HCT116 (cell line): Measurements from ENCODE around the gene INKA2. TPM values are rescaled to one million over a fixed set of nuclear protein-coding genes. Genes with fewer than 3 reads are reported as not detected.

Experiments used
- ATAC-seq: fragments of 200-7000 bp; cut with Tn5 transposase; 2 replicates; pipeline ENCODE4 v1.9.1; 2020; ENCODE audit warnings: mild to moderate bottlenecking, moderate library complexity
- BruUV-seq: library from RNA; stranded (reverse); fragments of 400-500 nt; replicated peaks from 2 replicates; lab custom pipeline; 2021; lab: Mats Ljungman, UMichigan
- CTCF ChIA-PET: fragments of 300-600 bp; sonication (Branson Sonifier 250); formaldehyde crosslinking; loops from one replicate; lab custom pipeline; 2021; ENCODE audit warnings: antibody characterized with exemption; lab: Charles Lee
- POLR2A ChIA-PET: fragments of 300-600, 350-600 bp; sonication (Branson Sonifier 250); formaldehyde crosslinking; loops from one replicate; lab custom pipeline; 2021; ENCODE audit warnings: antibody characterized with exemption; lab: Charles Lee
- RAD21 ChIA-PET, 2 experiments: fragments of 300-600 bp; sonication (Branson Sonifier 250); formaldehyde crosslinking; loops; one replicate each; lab custom pipeline; 2023; ENCODE audit warnings: low total read pairs in 2 of 2; ENCODE audit not compliant: uncharacterized antibody in 2 of 2, unreplicated experiment in 2 of 2, low non-redundant PET in 1 of 2; lab: Charles Lee
- DNase-seq: peaks from one replicate; pipeline ENCODE4 v3.0.0-alpha.2; 2010; ENCODE audit warnings: low read depth, low spot score
- H2AFZ ChIP-seq: fragments of 200-600 bp; shearing (Covaris generic), sonication (generic); 2 replicates; pipeline ENCODE4 v1.6.1; 2017; ENCODE audit warnings: low read depth, mixed run types, mixed read lengths, antibody characterized with exemption, low read length; ENCODE audit not compliant: poor library complexity, severe bottlenecking
- H3K27ac ChIP-seq: 2 replicates; pipeline ENCODE4 v1.5.1; 2012; ENCODE audit warnings: low read depth, low read length
- H3K27me3 ChIP-seq: fragments of 200-600 bp; sonication (generic); 2 replicates; pipeline ENCODE4 v1.6.1; 2016; ENCODE audit warnings: mixed run types, low read length, mixed read lengths; ENCODE audit not compliant: insufficient read depth
- H3K36me3 ChIP-seq, 2 experiments: fragments of 200-500 bp in 1 of 2; fragments of 200-600 bp in 1 of 2; sonication (Bioruptor generic) in 1 of 2; sonication (generic) in 1 of 2; 2 replicates each; pipeline versions ENCODE4 v1.5.1 to v1.6.1; 2014 to 2016; ENCODE audit warnings: low read length in 2 of 2, inconsistent platforms in 1 of 2, mixed read lengths in 1 of 2, mixed run types in 1 of 2; ENCODE audit not compliant: insufficient read depth in 2 of 2, control insufficient read depth in 1 of 2
- H3K4me1 ChIP-seq, 2 experiments: fragments of 200-600 bp in 1 of 2; sonication (generic) in 1 of 2; 2 replicates each; pipeline versions ENCODE4 v1.5.1 to v1.6.1; 2012 to 2017; ENCODE audit warnings: low read length in 2 of 2, inconsistent platforms in 1 of 2, mild to moderate bottlenecking in 1 of 2, mixed read lengths in 1 of 2, mixed run types in 1 of 2, moderate library complexity in 1 of 2; ENCODE audit not compliant: insufficient read depth in 2 of 2, control insufficient read depth in 1 of 2
- H3K4me2 ChIP-seq: fragments of 200-600 bp; sonication (generic); 2 replicates; pipeline ENCODE4 v1.6.1; 2017; ENCODE audit warnings: mixed run types, low read length, mixed read lengths
- H3K4me3 ChIP-seq, 2 experiments: fragments of 200-600 bp in 1 of 2; sonication (generic) in 1 of 2; replicated peaks in 1 of 2; 2 replicates each; pipeline ENCODE4 v1.5.1; 2011 to 2016; ENCODE audit warnings: low read length in 2 of 2, control low read depth in 1 of 2, low read depth in 1 of 2, mild to moderate bottlenecking in 1 of 2, mixed read lengths in 1 of 2, mixed run types in 1 of 2
- H3K79me2 ChIP-seq: fragments of 200-600 bp; sonication (generic); 2 replicates; pipeline ENCODE4 v1.6.1; 2017; ENCODE audit warnings: mild to moderate bottlenecking, mixed run types, low read length, moderate library complexity, mixed read lengths; ENCODE audit not compliant: insufficient read depth
- H3K9ac ChIP-seq: fragments of 200-600 bp; sonication (generic); 2 replicates; pipeline ENCODE4 v1.6.1; 2016; ENCODE audit warnings: low read length, mixed read lengths
- H3K9me2 ChIP-seq: fragments of 200-600 bp; sonication (generic), shearing (Covaris generic); 2 replicates; pipeline ENCODE4 v1.6.1; 2017; ENCODE audit warnings: mixed run types, mild to moderate bottlenecking, moderate library complexity; ENCODE audit not compliant: insufficient read depth
- H3K9me3 ChIP-seq, 2 experiments: fragments of 200-500 bp in 1 of 2; fragments of 200-600 bp in 1 of 2; sonication (Bioruptor generic) in 1 of 2; sonication (generic) in 1 of 2; 2 replicates each; pipeline ENCODE4 v1.6.1; 2014 to 2017; ENCODE audit warnings: low read length in 2 of 2, mixed read lengths in 2 of 2, inconsistent platforms in 1 of 2, low read depth in 1 of 2, mild to moderate bottlenecking in 1 of 2, mixed run types in 1 of 2, moderate library complexity in 1 of 2; ENCODE audit not compliant: control insufficient read depth in 1 of 2, insufficient read depth in 1 of 2
- H4K20me1 ChIP-seq: fragments of 200-600 bp; sonication (generic), shearing (Covaris generic); 2 replicates; pipeline ENCODE4 v1.6.1; 2017; ENCODE audit warnings: mixed run types, mild to moderate bottlenecking, moderate library complexity; ENCODE audit not compliant: insufficient read depth
- CEBPB ChIP-seq: IDR thresholded peaks from 2 replicates; pipeline ENCODE4 v1.6.1; 2012; ENCODE audit warnings: low read depth
- EGR1 ChIP-seq: IDR thresholded peaks from 2 replicates; pipeline ENCODE4 v1.6.1; 2012; ENCODE audit warnings: low read depth
- ELF1 ChIP-seq: IDR thresholded peaks from 2 replicates; pipeline ENCODE4 v1.6.1; 2012; ENCODE audit warnings: low read depth, borderline replicate concordance
- EZH2 ChIP-seq: fragments of 200-600 bp; sonication (generic); IDR thresholded peaks from 2 replicates; pipeline ENCODE4 v1.6.1; 2017; ENCODE audit warnings: antibody characterized with exemption, mixed run types
- FOSL1 ChIP-seq: IDR thresholded peaks from 2 replicates; pipeline ENCODE4 v1.6.1; 2012; ENCODE audit warnings: low read depth
- JUND ChIP-seq: IDR thresholded peaks from 2 replicates; pipeline ENCODE4 v1.6.1; 2012
- POLR2A ChIP-seq: IDR thresholded peaks from 2 replicates; pipeline ENCODE4 v1.7.0; 2011; ENCODE audit warnings: borderline replicate concordance; ENCODE audit not compliant: insufficient read depth, insufficient read length; ENCODE audit errors: extremely low read depth
- POLR2AphosphoS5 ChIP-seq: IDR thresholded peaks from 2 replicates; pipeline ENCODE4 v1.6.1; 2011; ENCODE audit warnings: mild to moderate bottlenecking, low read depth, low read length, moderate library complexity
- RAD21 ChIP-seq: IDR thresholded peaks from 2 replicates; pipeline ENCODE4 v1.6.1; 2012; ENCODE audit warnings: low read depth, mild to moderate bottlenecking
- SIN3A ChIP-seq: IDR thresholded peaks from 2 replicates; pipeline ENCODE4 v1.6.1; 2012; ENCODE audit warnings: low read depth
- SP1 ChIP-seq: IDR thresholded peaks from 2 replicates; pipeline ENCODE4 v1.6.1; 2012; ENCODE audit warnings: low read depth
- YY1 ChIP-seq: IDR thresholded peaks from 2 replicates; pipeline ENCODE4 v1.6.1; 2011; ENCODE audit warnings: low read length, low read depth, moderate library complexity, mild to moderate bottlenecking; ENCODE audit not compliant: insufficient replicate concordance; ENCODE audit errors: extremely low read depth
- ZFX ChIP-seq: fragments of 450-650 bp; IDR thresholded peaks from 2 replicates; pipeline ENCODE4 v1.6.1; 2017
- intact Hi-C: fragments of 100-400 bp; cut with micrococcal nuclease; formaldehyde crosslinking; loops from 2 replicates; pipeline ENCODE4 v1.10.0; 2022
- total RNA-seq: library from RNA; stranded (reverse); gene quantifications from one replicate; pipeline ENCODE4 v1.2.1, GENCODE V29; 2021; ENCODE audit not compliant: unreplicated experiment
- TF ChIP-seq, protein P1 (sequence below): IDR thresholded peaks from 2 replicates; pipeline ENCODE4 v1.6.1; 2011; ENCODE audit warnings: mild to moderate bottlenecking, low read length, moderate library complexity; ENCODE audit not compliant: insufficient replicate concordance; ENCODE audit errors: extremely low read depth
- TF ChIP-seq, protein P2 (sequence below): IDR thresholded peaks from 2 replicates; pipeline ENCODE4 v1.6.1; 2012
- TF ChIP-seq, protein P3 (sequence below): IDR thresholded peaks from 2 replicates; pipeline ENCODE4 v1.6.1; 2012

The INKA2 gene
- total RNA-seq, 1 experiment from 2014 or later = 4.0 TPM

DNA sequence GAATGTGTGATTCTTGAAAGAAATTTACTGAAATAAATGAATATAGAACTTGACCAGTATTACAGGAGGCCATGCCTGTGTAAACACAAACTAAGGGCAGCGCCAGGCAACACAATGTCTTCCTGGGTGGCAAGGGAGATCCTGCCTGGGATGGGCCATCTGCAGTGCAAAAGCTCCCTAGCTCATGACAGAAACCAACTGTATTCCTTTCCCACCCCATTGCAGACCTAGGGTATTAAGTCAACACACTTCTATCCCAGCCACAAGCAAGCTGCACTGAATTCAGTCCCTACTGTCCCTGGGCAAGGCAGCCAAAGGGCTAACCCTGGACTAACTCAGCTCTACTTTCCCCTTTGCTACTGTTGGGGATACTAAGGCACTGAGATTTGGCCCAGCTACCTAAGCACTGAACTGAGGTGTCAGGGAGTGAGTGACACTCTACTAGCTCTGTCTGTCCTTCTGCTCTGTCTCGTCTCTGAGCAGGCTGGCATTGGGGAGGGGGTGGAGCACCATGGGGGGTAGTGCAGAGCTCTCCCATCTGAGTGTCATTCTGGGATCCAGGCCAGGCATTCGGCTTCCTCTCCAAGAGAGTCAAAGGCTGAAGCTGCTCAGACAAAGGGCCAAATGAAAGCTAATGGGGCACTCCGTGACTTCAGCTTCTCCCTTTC, 2.5 kb downstream of the INKA2 start:
- ChIA-PET RAD21 (no interaction called here), CTCF (interaction anchor here (1.2 to 1.8 kb wide), 3 partner anchors 11 to 22 kb away, joined by 3 to 8 read pairs (median 7); no protein-coding TSS in a partner anchor)
- no peak overlapping the region for H2AFZ ChIP-seq
- no peaks in the 10 kb centered on the region for H4K20me1 ChIP-seq
- intact Hi-C loops = no loop called here
- no peak for DNase-seq
- no peak for ATAC-seq
- H3K27ac ChIP-seq = no peak overlapping the region
- peaks cover 15 to 28% of the 10 kb centered on the region in 2 experiments; a peak in 3 of 4 replicates for H3K4me1 ChIP-seq
- no peak overlapping the region for H3K4me2 ChIP-seq
- TSS peak; percentile 43 for BruUV-seq
- no peaks in the 10 kb centered on the region for H3K36me3 ChIP-seq
- no peak for TF ChIP-seq RAD21
- no peak for TF ChIP-seq EZH2
- no peak for TF ChIP-seq POLR2AphosphoS5
- TF ChIP-seq POLR2A = no peak
- TF ChIP-seq, all 23 proteins: peak for 0
- no peak overlapping the region for H3K4me3 ChIP-seq
- H3K27me3 ChIP-seq = no peaks in the 10 kb centered on the region
- H3K9me2 ChIP-seq = no peaks in the 10 kb centered on the region
- POLR2A ChIA-PET = interaction anchor here (1.2 kb wide), 1 partner anchor 9 kb away, joined by 3 read pairs; no protein-coding TSS in a partner anchor
- H3K9ac ChIP-seq = no peak overlapping the region
- H3K9me3 ChIP-seq = no peaks in the 10 kb centered on the region
- no peaks in the 10 kb centered on the region for H3K79me2 ChIP-seq

DNA sequence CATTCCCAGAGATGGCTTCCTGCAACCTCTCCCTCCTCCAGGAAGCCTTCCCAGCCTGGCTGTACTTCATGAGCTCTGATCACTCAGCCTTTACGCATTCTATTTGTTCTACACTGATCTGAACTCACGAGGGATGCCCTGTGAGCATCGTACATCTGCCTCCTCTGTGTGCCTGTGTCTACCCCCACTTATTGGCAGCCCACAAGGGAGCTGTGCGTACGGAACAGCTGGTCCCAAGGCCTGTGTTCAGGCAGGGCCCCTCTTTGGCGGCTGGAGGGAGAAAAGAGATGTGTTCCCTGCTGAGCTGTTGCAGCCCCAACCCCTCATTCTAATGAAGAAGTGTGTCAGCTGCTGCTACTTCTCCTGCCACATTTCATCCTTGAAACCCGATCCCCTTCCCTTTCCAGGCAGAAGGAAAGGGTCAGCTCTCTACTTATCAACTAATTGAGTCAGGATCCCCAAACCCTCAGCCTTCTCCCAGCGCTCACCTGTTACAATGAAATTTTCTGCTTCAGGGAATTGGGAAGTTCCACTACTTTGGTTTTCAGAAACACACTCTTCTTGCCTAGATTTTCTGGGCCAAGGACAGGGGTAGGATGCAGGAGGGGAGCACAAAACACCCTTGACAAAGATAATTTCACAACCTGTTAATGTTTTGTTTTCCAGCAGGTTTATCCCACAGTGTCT, 3.2 kb downstream of the INKA2 start:
- H3K4me3 ChIP-seq = no peak overlapping the region
- ChIA-PET POLR2A (interaction anchor here (1.2 kb wide), 1 partner anchor 8 kb away, joined by 3 read pairs; no protein-coding TSS in a partner anchor), CTCF (interaction anchor here (1.2 to 1.8 kb wide), 3 partner anchors 11 to 22 kb away, joined by 3 to 8 read pairs (median 7); no protein-coding TSS in a partner anchor), RAD21 (no interaction called here)
- no peaks in the 10 kb centered on the region for H4K20me1 ChIP-seq
- peaks cover 15 to 28% of the 10 kb centered on the region in 2 experiments; a peak in 3 of 4 replicates for H3K4me1 ChIP-seq
- no TSS peak for BruUV-seq
- ATAC-seq = no peak
- no peaks in the 10 kb centered on the region for H3K9me2 ChIP-seq
- intact Hi-C loops = no loop called here
- H3K9ac ChIP-seq = no peak overlapping the region
- no peak overlapping the region for H3K4me2 ChIP-seq
- H3K27ac ChIP-seq = no peak overlapping the region
- no peak for DNase-seq
- H2AFZ ChIP-seq = no peak overlapping the region
- no peaks in the 10 kb centered on the region for H3K27me3 ChIP-seq
- no peaks in the 10 kb centered on the region for H3K36me3 ChIP-seq
- H3K9me3 ChIP-seq = no peaks in the 10 kb centered on the region
- H3K79me2 ChIP-seq = no peaks in the 10 kb centered on the region
- TF ChIP-seq ZFX = no peak
- TF ChIP-seq EGR1 = no peak
- no peak for TF ChIP-seq YY1
- TF ChIP-seq SP1 = no peak
- no peak for TF ChIP-seq CEBPB
- TF ChIP-seq SIN3A = no peak
- no peak for TF ChIP-seq FOSL1
- TF ChIP-seq ELF1 = no peak
- TF ChIP-seq, protein P1, sequence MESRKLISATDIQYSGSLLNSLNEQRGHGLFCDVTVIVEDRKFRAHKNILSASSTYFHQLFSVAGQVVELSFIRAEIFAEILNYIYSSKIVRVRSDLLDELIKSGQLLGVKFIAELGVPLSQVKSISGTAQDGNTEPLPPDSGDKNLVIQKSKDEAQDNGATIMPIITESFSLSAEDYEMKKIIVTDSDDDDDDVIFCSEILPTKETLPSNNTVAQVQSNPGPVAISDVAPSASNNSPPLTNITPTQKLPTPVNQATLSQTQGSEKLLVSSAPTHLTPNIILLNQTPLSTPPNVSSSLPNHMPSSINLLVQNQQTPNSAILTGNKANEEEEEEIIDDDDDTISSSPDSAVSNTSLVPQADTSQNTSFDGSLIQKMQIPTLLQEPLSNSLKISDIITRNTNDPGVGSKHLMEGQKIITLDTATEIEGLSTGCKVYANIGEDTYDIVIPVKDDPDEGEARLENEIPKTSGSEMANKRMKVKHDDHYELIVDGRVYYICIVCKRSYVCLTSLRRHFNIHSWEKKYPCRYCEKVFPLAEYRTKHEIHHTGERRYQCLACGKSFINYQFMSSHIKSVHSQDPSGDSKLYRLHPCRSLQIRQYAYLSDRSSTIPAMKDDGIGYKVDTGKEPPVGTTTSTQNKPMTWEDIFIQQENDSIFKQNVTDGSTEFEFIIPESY = no peak
- TF ChIP-seq POLR2A = no peak
- TF ChIP-seq JUND = no peak
- TF ChIP-seq, protein P2, sequence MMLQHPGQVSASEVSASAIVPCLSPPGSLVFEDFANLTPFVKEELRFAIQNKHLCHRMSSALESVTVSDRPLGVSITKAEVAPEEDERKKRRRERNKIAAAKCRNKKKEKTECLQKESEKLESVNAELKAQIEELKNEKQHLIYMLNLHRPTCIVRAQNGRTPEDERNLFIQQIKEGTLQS = no peak
- TF ChIP-seq, protein P3, sequence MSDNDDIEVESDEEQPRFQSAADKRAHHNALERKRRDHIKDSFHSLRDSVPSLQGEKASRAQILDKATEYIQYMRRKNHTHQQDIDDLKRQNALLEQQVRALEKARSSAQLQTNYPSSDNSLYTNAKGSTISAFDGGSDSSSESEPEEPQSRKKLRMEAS = no peak
